Hematopoietic multipotent progenitor cell (in vitro differentiated cells): Measurements from ENCODE around the gene NOL11. TPM values are rescaled to one million over a fixed set of nuclear protein-coding genes. Genes with fewer than 3 reads are reported as not detected.
A peak's percentile ranks its signal among the peaks of the same experiment; 100 is the strongest.
"Not testable (repeated sequence)": the region's sequence is repeated elsewhere in the genome, so short reads cannot be mapped to it uniquely, and the experiment has no call there.

Experiments used
- DNase-seq, 3 donors: peaks; one replicate each; pipeline ENCODE4 v3.0.0-alpha.2; 2011 to 2015; ENCODE audit warnings: low read depth in 2 of 3, low spot score in 2 of 3
- total RNA-seq: library from RNA; depleted of rRNA; stranded (reverse); fragments of >200 nt; gene quantifications from one replicate; pipeline ENCODE4 v1.2.3, GENCODE V29; 2012

The NOL11 gene
- total RNA-seq, 1 donor = 29.6 TPM

DNA sequence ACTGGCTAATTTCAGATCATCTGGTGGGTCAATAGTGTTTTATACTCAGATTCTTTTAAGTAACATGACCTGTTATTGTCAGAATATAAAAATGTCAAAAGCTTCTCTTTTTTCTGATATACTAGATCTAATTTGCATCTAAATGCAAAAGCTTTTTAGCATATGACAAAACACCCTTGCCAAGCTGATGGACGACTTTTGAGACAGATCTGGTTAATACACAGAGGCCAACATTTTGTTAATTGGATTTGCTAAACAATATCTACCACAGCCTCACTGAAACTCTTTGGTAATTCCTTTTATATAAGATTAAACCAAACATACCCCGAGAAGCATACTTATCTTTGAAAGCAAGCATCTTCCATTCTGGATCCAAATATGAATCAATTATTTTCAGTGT, 10.3 kb upstream of the NOL11 start:
- no peak for DNase-seq

DNA sequence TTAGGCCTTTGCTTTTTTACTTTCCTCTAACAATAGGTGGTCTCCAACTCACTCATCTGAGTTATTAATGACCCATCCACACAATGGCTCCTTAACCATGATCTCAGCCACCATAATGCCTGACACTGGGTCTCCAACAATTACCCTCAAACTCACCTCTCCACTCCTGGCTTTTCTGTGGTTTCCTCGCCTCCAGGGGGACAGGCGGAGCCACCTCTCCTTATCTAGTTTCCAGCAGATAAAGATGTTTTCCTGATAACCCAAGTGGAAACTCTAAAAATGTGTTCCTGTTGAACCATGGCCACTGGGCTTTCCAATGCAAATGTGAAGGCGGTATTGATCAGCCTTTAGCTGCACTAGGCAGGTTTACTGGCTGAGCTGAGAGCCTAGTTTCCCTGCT, 9.4 kb upstream of the NOL11 start:
- DNase-seq = no peak

DNA sequence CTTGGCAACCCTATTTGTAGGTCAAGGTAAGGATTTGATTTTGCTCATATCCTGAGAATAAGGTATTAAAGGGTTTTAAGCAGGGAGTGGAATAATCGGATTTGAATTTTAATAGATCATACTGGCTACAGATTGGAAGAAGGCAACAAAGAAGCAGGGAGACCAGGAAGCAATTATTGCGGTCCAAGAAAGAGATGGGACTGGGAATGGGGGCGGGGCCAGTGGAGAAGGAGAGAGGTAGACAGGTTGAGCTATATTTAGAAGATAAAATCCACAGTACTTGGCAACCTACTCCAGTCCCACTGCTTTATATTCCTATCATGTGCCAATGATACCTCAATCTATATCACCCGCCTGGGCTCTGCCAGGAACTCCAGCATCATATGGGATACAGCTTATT, 5.8 kb upstream of the NOL11 start:
- no peak for DNase-seq

DNA sequence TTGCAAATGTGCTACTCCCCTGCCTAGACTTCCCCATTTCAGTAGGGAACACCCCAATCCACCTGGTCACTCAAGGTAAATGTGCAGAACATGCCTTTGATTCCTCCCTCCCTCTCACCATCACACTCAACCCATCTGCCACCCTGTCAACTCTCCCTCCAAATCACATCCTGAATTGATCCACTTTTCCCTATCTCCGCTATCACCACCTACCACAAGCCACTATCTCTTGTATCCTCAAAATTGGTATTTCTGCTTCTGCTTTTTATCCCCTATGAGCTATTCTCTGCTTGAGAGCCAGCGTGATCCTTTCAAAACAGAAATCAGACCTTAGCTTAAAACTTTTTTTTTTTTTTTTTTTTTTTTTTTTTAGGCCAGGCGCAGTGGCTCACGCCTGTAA, 5.4 kb upstream of the NOL11 start:
- no peak for DNase-seq

DNA sequence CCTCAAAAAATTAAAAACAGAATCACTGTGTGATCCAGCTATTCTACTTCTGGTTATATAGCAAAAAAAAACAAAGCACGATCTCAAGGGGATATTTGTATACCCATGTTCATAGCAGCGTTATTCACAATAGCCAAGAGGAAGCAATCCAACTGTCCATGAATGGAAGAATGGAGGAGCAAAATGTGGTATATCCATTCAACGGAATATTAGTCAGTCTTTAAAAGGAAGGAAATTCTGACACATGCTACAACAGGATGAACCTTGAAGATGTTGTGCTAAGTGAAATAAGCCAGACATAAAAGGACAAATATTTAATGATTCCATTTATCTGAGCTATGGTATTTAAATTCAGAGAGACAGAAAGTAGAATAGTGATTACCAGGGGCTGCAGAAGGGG, 4.6 kb upstream of the NOL11 start:
- DNase-seq = no peak

DNA sequence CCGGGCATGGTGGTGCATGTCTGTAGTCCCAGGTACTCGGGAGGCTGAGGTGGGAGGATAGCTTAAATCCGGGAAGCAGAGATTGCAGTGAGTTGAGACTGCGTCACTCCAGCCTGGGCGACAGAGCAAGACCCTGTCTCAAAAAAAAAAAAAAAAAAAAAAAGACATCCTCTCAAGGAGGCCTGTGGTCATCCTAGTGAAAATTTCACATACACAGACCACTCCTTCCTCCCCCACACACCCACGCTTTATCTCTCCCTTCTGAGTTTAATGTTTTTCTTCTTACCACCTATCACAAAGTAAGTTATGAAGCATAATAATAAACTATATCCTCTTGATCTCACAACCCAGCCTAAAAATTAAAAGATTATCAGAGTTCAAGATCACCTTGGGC, 1.3 kb upstream of the NOL11 start:
- no peak for DNase-seq

DNA sequence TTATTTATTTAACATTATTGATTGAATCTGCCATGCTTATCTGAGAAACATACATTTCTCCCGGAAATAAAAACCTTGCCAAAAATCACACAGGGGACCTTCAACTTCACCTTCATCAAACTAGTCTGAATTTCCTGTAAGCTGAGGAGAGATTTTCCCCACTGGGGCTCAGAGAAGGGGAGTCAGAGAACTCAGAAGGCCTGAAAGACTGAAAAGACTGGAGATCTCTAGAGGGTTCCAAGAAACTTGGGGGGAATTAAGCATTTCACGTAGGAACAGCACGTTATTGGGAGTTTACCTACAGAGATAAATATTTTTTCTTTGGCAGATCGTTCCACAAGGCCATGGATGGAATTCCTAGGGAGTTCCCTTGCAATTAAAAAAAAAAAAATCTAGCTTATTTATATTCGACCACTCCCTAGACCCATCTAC, 528 bp upstream of the NOL11 start:
- no peak for DNase-seq

DNA sequence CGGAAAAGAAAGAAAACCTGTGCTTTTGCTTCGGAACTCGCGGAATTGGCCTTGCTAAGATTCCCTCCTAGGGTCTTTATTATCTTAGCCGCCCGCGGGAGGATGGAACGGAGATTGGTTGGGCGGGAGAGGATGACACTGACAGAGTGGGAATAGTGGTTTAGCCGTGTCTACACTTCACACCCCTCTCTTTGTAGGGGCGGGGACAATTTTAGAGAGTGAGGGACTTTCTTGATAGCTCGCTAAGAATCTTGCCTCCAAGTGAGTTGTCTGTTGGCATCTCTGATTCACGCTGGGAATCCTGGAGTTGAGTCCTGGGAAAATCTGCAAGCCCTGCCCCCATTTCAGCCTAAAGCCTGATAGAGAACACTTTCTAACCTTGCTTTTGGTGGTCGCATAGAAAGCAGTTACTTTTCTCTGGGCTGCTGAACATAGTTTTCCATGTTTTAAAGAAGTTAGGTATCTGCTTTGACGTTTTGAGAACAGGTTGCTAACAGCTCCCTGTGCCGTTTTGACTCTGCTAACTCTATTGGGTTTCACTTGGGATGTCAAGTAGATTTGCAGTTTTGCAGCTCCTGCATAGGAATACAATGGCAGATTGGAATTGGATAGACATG, 697 bp downstream of the NOL11 start:
- DNase-seq = peak in 1 of 3 donors; percentile 42

DNA sequence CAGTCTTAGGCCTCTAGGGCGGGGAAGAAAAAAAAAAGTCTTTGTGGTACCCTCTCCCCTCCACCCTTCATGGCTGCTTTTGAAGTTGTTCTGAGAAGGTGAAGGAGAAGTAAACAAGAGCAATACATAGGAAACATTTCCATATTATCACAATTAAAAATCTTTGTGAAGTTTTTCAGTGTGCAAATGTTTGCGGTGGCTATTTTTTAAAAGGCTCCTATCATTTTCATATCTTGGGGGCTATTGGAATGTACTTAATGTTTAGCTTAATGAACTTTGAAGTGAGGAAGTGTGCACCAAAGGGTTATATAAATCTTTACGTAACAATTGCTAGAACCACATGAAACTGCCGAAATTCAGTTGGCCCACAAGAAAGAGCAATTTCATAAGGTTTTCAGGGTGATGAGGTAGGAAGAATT, 7.6 kb downstream of the NOL11 start:
- no peak for DNase-seq

DNA sequence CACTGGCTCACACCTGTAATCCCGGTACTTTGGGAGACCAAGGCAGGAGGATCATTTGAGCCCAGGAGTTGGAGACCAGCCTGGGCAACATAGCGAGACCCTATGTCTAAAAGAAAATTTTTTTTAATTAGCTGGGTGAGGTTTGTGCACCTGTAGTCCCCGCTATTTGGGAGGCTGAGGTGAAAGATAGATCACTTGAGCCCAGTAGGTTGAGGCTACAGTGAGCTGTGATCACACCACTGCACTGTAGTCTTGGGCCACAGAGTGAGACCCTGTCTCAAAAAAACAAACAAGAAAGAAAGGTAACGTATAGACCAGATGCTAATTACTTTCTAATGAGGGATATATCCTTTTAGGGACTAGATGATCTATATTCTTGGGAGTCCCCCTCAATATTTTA, 8.1 kb downstream of the NOL11 start:
- DNase-seq = no peak

DNA sequence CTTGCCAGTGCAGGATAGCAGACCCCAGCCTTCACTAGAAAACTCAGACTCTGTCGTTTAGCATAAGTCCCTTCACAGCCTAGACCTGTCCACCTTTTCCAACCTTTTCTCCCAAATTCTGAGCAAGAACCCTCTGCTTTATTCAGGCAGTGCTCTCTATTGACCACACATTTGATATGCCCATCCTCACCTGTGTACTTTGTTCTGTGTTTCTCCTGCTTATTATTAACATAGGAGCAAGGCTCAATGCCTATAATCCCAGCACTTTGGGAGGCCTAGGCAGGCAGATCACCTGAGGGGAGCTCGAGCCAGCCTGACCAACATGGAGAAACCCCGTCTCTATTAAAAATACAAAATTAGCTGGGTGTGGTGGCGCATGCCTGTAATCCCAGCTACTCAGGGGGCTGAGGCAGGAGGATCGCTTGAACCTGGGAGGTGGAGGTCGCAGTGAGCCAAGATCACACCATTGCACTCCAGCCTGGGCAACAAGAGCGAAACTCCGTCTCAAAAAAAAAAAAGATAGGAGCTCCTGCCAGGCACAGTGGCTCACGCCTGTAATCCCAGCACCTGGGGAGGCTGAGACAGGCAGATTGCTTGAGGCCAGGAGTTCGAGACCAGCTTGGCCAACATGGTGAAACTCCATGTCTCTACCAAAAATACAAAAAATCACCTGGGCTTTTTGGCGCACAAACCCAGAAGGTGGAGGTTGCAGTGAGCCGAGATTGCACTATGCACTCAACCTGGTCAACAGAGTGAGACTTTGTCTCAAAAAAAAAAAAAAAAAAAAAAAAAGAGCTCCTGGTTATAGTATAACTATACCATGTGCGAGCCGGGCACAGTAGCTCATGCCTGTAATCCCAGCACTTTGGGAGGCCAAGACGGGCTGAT, 9.7 kb downstream of the NOL11 start:
- DNase-seq = not testable (repeated sequence)

DNA sequence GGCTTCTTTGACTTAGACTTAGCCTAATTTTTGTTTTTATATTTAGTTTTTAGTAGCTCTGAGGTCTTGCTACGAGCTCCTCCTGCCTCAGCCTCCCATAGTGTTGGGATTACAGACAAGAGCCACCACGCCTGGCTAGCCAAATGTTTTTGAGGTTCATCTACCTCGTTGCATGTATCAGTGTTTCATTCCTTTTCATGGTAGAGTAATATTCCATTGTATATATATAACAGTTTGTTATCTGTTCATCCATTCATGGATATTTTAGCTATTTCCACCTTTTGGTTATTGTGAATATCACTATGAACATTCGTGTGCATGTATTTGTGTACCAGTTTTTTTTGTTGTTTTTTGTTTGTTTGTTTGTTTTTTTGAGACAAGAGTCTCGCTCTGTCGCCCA, 12.2 kb downstream of the NOL11 start:
- DNase-seq = no peak

DNA sequence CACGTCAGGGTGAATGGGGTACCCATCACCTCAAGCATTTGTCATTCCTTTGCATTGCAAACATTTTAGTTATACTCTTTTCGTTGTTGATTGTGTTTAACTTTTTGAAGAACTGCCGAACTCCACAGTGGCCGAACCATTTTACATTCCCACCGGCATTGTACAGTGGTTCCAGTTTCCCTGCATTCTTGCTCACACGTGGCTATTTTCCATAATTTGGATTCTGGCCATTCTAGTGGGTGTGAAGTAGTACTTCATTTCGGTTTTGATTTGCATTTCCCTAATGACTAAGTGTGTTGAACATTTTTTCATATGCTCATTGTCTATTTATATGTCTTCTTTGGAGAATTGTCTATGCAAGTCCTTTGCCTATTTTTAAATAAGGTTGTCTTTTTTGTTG, 13.0 kb downstream of the NOL11 start:
- DNase-seq = no peak

DNA sequence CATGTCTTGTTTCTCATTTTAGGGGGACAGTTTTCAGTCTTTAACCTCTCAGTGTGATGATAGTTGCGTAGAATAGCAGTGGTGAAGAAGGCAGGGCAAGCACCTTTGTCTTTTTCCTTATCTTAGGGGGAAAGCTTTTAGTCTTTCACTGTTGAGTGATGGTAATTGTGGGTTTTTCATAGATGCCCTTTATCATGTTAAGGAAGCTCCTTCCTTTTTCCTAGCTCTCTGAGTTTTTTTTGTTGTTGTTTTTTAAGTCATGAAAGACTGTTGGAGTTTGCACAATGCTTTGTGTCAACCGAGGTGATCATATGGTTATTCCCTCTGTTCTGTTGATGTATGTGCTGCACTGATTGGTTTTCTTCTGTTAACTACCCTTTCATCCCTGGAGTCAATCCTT, 15.7 kb downstream of the NOL11 start:
- no peak for DNase-seq

DNA sequence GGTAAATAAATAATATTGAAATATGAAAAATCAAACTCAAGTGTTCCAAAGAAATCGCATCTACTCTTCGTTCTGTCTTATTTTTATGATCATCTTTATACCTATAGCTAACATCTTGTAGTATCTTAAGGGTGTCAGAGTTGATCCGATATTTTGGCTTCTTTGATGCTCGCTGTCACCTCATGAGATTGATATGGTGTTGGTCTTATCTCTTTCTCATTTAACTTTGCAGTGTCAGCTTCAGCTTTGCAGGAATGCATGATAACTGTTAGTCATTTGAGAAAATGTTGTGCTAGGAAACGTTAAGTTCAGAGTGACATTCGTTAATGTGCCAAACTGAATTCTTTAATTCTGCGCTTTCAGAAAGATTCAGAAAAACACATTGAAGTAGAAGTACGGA, 19.4 kb downstream of the NOL11 start:
- DNase-seq = no peak

DNA sequence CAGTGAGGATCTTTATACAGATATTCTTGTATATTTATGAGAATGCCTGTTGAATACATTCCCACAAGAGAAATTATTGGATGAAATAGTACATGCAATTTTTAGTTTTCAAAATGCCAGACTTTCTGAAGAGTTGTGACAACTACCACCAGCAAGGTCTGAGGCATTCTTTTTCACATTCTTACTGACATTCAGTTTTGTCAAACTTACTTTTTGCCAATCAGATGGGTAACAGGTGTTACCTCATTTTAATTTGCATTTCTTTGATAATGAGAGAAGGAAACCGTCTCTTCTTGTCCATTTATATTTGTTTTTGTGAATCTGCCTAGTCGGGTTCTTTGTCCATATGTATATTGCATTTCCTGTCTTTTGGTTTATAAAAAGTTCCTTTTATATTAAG, 24.3 kb downstream of the NOL11 start:
- DNase-seq = no peak

DNA sequence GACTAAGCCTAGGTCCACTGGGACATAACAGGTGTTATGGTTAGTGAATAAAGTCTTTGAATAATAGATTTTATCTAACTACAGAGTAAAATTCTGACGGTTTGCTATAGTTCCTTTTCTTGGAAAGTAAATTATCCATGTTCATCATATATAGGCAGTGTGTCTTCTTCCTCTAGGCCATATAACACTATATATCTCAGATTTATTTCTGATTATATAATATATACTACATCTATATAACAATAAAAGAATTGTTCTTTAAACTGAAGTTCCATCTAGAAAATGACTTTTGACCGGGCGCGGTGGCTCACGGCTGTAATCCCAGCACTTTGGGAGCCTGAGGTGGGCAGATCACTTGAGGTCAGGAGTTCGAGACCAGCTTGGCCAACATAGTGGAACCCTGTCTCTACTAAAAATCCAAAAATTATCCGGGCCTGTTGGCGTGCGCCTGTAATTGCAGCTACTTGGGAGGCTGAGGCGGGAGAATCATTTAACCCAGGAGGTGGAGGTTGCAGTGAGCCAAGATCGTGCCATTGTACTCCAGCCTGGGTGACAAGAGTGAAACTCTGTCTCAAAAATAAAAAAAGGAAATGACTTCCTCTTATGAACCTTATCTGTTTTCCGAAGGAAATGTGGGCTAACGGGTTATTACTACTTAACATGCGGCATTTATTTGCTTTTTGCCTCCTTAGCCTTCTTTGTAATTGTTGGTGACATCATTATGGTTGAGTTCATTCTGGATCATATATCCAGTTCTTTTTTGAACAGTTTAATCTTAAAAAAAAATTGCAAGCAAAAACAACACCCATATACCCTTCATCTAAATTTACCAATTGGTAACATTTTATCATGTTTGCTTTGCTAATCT, 29.2 kb downstream of the NOL11 start:
- peak in 2 of 3 donors; percentile 59 to 88 for DNase-seq

DNA sequence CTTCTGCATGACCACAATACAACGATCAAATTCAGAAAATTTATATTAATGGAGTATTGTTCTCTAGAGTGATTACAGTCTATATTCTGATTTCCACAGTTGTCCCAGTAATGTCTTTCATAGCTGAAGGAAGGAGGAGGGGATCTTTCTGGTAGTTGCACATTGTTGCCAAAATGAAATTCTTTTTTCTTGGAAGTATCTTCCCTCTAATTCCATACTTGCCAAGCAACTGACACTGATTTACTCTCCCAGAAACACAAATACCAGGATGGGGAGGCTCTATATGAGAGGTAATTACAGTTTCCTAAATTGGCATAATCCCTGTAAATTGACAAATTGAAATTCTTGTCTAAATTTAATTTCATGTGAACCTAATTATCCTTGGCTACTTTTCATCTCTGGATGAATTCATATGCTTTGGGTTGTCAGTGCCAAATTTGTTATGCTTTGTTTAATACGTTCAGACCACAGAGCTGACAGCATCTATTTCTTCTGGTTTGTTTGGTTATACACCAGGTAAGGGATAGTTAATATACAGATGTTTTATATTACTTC, 30.0 kb downstream of the NOL11 start:
- no peak for DNase-seq

DNA sequence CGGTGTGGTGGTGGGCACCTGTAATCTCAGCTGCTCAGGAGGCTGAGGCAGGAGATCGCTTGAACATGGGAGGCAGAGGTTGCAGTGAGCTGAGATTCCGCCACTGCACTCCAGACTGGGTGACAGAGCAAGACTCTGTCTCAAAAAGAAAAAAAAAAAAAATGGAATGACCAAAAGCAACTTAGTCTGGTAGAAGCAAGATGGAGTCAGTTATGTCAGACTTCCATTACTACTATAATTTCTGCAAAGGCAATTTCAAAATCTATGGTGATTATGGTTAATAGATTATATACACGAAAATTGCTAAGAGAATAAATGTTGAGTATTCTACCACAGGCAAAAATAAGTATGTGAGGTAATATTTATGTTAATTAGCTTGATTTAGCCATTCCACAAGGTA, 32.3 kb downstream of the NOL11 start:
- DNase-seq = no peak

DNA sequence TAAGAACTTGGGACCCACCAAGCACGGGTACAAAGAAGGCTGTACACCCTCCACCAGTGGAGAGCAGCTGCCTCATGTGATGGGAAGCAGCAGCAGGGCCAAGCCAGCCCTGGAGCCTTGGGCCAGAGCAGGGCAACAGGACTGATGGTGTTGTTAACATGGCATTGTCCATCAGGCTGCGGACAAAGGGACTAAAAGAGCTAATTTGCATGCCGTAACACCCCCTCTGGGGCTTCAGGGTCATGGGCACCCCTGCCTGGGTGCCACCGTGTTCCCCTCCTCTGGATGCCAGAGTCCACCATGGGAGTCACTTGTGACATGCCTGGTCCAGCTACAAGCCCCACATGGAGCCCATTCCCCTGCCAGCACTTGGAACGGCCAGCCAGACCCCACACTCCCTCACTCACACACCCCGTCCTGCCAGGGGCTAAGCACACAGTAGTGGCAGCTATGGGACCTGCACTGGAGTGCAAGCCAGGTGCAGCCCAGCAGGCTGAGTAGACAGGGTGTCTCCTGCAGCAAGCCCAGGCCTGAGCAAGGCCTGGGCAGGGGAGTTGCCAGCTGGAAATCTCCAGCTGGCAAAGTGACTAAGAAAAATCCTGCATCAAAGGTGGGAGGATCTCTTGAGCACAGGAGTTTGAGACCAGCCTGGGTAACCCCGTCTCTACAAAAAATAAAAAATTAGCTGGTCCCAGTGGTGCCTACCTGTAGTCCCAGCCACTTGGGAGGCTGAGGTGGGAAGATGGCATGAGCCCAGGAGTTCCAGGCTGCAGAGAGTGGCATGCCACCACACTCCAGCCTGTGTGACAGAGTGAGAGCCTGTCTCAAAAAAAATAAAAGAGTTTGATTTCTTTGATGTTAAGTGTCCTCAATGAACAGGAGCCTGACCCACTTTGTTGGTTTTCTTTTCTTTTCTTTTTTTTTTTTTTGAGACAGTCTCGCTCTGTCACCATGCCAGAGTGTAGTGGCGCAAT, 33.7 kb downstream of the NOL11 start:
- DNase-seq = no peak
